ENCODE results near the gene ARHGAP11A. TPM values are rescaled to one million over a fixed set of nuclear protein-coding genes. Genes with fewer than 3 reads are reported as not detected.

ARHGAP11A gene
- total and polyA plus RNA-seq, 2 of the 8 experiments (the other 6 are each of a cell fraction or from before 2014, with no cell fraction given), result 8.1 to 112 TPM

DNA sequence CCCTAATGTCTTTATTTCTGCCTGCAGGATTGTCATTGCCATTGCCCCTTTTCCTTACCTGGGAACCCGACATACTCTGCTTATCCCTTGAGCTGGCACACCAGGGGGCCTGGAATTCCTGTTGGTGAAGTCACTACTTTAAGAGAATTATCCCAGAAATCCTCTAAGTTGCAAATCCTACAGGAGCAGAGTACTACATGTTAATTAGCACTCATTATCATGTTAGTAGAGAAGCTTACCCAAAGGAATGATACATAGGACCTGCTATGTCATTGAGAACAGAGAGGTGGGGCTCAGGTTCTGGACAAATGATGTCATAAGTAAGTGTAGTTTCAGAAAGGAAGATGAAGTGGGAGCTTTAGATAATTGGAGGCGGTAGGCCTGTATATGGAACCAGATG lies 53.6 kb downstream of the ARHGAP11A start:
- WGBS, 2 experiments (ENCODE audit: extremely low coverage in 1 of 2, insufficient coverage in 1 of 2, insufficient read length in 1 of 2, insufficient replicate concordance in 2 of 2, low coverage in 1 of 2, low lambda C conversion rate in 2 of 2, missing lambda C conversion rate in 1 of 2), result 49% methylated on average over 2 of the region's 2 CpGs; no CpG with 5 or more reads in 1 of the 2 experiments
- H2BK5ac ChIP-seq (ENCODE audit: low read depth, low read length), result no peak overlapping the region
- DNase-seq (ENCODE audit: low read depth in 1 of 2, low spot score in 2 of 2) (peak; percentile 51 to 65), FAIRE-seq (peak; percentile 72)
- no peak overlapping the region for H2BK20ac ChIP-seq (ENCODE audit: low read length)
- no peak overlapping the region for H2BK120ac ChIP-seq (replicated peaks; ENCODE audit: low read depth, low read length)
- peaks cover 5 to 16% (median 7%) of the 10 kb centered on the region in 4 experiments for H3K4me1 ChIP-seq (replicated peaks in 1 of 4; ENCODE audit: control insufficient read depth in 3 of 4, insufficient read depth in 4 of 4, low read length in 3 of 4)
- H2AFZ ChIP-seq (ENCODE audit: low read length), result no peak overlapping the region
- no peak overlapping the region for H3K27ac ChIP-seq (ENCODE audit: low read depth, low read length)
- H3K23ac ChIP-seq (ENCODE audit: insufficient read length), result no peak overlapping the region
- H4K5ac ChIP-seq (ENCODE audit: insufficient read length, low read depth, low read length), result no peak overlapping the region
- peak overlapping the region in 1 of 2 experiments; percentile 27; a peak in 1 of 4 replicates for H3K4me2 ChIP-seq (ENCODE audit: insufficient read depth in 1 of 2, low read depth in 2 of 2, low read length in 2 of 2)
- CTCF ChIA-PET (ENCODE audit: partially characterized antibody), result interaction anchor here (0.5 to 2.5 kb wide), 8 partner anchors 11 to 1108 kb away, joined by 3 to 17 read pairs (median 5); no protein-coding TSS in a partner anchor
- H3K4me3 ChIP-seq (ENCODE audit: extremely low read depth in 1 of 4, insufficient read depth in 2 of 4, low read depth in 3 of 4, low read length in 4 of 4), result no peak overlapping the region
- H2AK5ac ChIP-seq (ENCODE audit: low read depth, low read length), result no peak overlapping the region
- no peak overlapping the region for H3K14ac ChIP-seq (ENCODE audit: insufficient read length)
- no peaks in the 10 kb centered on the region; the same call in 1 of the 2 replicates for H3K23me2 ChIP-seq (ENCODE audit: low read depth, low read length)
- H3K36me3 ChIP-seq (ENCODE audit: control insufficient read depth in 2 of 4, insufficient read depth in 4 of 4, low read length in 3 of 4), result no peaks in the 10 kb centered on the region
- no peak overlapping the region for H3K4ac ChIP-seq (replicated peaks; ENCODE audit: insufficient read length, low read depth, low read length)
- no peak overlapping the region for H2BK15ac ChIP-seq (ENCODE audit: low read length)
- no peaks in the 10 kb centered on the region for H3K79me2 ChIP-seq (ENCODE audit: control insufficient read depth in 1 of 2, insufficient read depth in 2 of 2, low read length in 2 of 2)
- H3K27me3 ChIP-seq (replicated peaks in 1 of 4; ENCODE audit: control insufficient read depth in 3 of 4, extremely low read depth in 1 of 4, insufficient read depth in 3 of 4, low read length in 3 of 4), result no peaks in the 10 kb centered on the region
- no peak overlapping the region for H3K18ac ChIP-seq (ENCODE audit: extremely low read depth, low read length)
- no peaks in the 10 kb centered on the region for H3K9me3 ChIP-seq (ENCODE audit: insufficient read depth in 2 of 2, low read depth in 1 of 2, low read length in 1 of 2)
- no peak overlapping the region for H2BK12ac ChIP-seq (ENCODE audit: low read depth, low read length)
- POLR2A ChIA-PET (ENCODE audit: partially characterized antibody), result interaction anchor here (0.9 to 1.8 kb wide), 5 partner anchors 13 to 37 kb away, joined by 3 to 4 read pairs (median 3); no protein-coding TSS in a partner anchor
- H4K20me1 ChIP-seq (replicated peaks in 1 of 2; ENCODE audit: control insufficient read depth in 1 of 2, insufficient read depth in 2 of 2, low read length in 2 of 2), result no peaks in the 10 kb centered on the region
- no peak overlapping the region for H4K8ac ChIP-seq (ENCODE audit: extremely low read depth, insufficient read depth, low read length)
- no peak overlapping the region for H3K9ac ChIP-seq (replicated peaks in 1 of 4; ENCODE audit: extremely low read depth in 1 of 4, low read depth in 3 of 4, low read length in 3 of 4)
- no peaks in the 10 kb centered on the region for H3K79me1 ChIP-seq (ENCODE audit: low read depth, low read length)
- TF ChIP-seq, protein P1, sequence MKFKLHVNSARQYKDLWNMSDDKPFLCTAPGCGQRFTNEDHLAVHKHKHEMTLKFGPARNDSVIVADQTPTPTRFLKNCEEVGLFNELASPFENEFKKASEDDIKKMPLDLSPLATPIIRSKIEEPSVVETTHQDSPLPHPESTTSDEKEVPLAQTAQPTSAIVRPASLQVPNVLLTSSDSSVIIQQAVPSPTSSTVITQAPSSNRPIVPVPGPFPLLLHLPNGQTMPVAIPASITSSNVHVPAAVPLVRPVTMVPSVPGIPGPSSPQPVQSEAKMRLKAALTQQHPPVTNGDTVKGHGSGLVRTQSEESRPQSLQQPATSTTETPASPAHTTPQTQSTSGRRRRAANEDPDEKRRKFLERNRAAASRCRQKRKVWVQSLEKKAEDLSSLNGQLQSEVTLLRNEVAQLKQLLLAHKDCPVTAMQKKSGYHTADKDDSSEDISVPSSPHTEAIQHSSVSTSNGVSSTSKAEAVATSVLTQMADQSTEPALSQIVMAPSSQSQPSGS (IDR thresholded peaks at IDR 0.05; ENCODE audit: low read length), result peak; percentile 87; the same call in 1 of the 2 replicates
- TF ChIP-seq SP4 (IDR thresholded peaks at IDR 0.05; ENCODE audit: low read length) (no peak), SUZ12 (IDR thresholded peaks at IDR 0.05; ENCODE audit: low read length) (no peak), JUN (IDR thresholded peaks at IDR 0.05; ENCODE audit: low read depth, low read length) (0 out of 2 replicates have a peak, but pooled peaks have one; percentile 20), TEAD4 (IDR thresholded peaks at IDR 0.05; ENCODE audit: low read depth, low read length) (peak; percentile 89), SP1 (IDR thresholded peaks at IDR 0.05; ENCODE audit: low read depth, low read length) (no peak), HDAC2 (IDR thresholded peaks at IDR 0.05; ENCODE audit: borderline replicate concordance in 1 of 2, low read depth in 2 of 2, low read length in 2 of 2) (no peak), ZNF274 (IDR thresholded peaks at IDR 0.05; ENCODE audit: borderline replicate concordance, extremely low read depth, low read length) (no peak), CREB1 (IDR thresholded peaks at IDR 0.05) (peak; percentile 79), E2F6 (IDR thresholded peaks at IDR 0.05) (no peak)
- H3K56ac ChIP-seq (replicated peaks; ENCODE audit: insufficient read length, low read depth, low read length), result no peak overlapping the region
- no peak overlapping the region for H4K91ac ChIP-seq (replicated peaks; ENCODE audit: insufficient read length, low read length)
